HEK293 (cell line): ENCODE results near the gene ID1.

Experiments used
- CTCF ChIA-PET: fragments of 350-600 bp; formaldehyde crosslinking; extraction: SDS; loops from one replicate; lab custom pipeline; 2021; ENCODE audit warnings: antibody characterized with exemption; lab: Yijun Ruan, JAX
- POLR2A ChIA-PET: fragments of 300-600 bp; formaldehyde crosslinking; extraction: SDS; loops from one replicate; lab custom pipeline; 2020; ENCODE audit warnings: antibody characterized with exemption, inconsistent platforms; lab: Yijun Ruan, JAX
- H3K27ac ChIP-seq: fragments of 200-500 bp; sonication (Bioruptor generic); 2 replicates; pipeline ENCODE4 v1.5.1; 2014; ENCODE audit warnings: low read depth, low read length, control low read depth, inconsistent platforms; ENCODE audit errors: extremely low read depth
- H3K36me3 ChIP-seq, 2 experiments: fragments of 200-500 bp in 1 of 2; sonication (Bioruptor generic) in 1 of 2; 1 replicate in 1 of 2; 2 replicates in 1 of 2; pipeline ENCODE4 v1.5.1; 2014 to 2017; ENCODE audit warnings: inconsistent platforms in 2 of 2, low read length in 2 of 2; ENCODE audit not compliant: control insufficient read depth in 2 of 2, insufficient read depth in 1 of 2
- H3K4me1 ChIP-seq: fragments of 200-500 bp; sonication (Bioruptor generic); 2 replicates; pipeline ENCODE4 v1.5.1; 2014; ENCODE audit warnings: mild to moderate bottlenecking, low read length, inconsistent platforms; ENCODE audit not compliant: control insufficient read depth, insufficient read depth
- H3K4me3 ChIP-seq: 2 replicates; pipeline ENCODE4 v1.5.1; 2011; ENCODE audit warnings: low read depth, mild to moderate bottlenecking, control low read depth, low read length, moderate library complexity
- H3K9me3 ChIP-seq: fragments of 200-500 bp; sonication (Bioruptor generic); 2 replicates; pipeline ENCODE4 v1.5.1; 2014; ENCODE audit warnings: low read depth, low read length, inconsistent platforms; ENCODE audit not compliant: control insufficient read depth, insufficient read depth
- GFI1B ChIP-seq: fragments of 450-650 bp; formaldehyde crosslinking; IDR thresholded peaks from 2 replicates; pipeline ENCODE4 v1.5.1; 2016; ENCODE audit warnings: missing biosample characterization, missing genetic modification characterization
- KLF10 ChIP-seq: fragments of 450-650 bp; IDR thresholded peaks from 2 replicates; pipeline ENCODE4 v1.5.1; 2018; ENCODE audit warnings: missing biosample characterization, mild to moderate bottlenecking, missing genetic modification characterization
- KLF16 ChIP-seq: fragments of 450-650 bp; formaldehyde crosslinking; IDR thresholded peaks from 2 replicates; pipeline ENCODE4 v1.5.1; 2017; ENCODE audit warnings: missing biosample characterization, missing genetic modification characterization
- KLF17 ChIP-seq: fragments of 450-650 bp; formaldehyde crosslinking; IDR thresholded peaks from 2 replicates; pipeline ENCODE4 v1.5.1; 2016; ENCODE audit warnings: missing biosample characterization, missing genetic modification characterization
- KLF9 ChIP-seq: fragments of 450-650 bp; formaldehyde crosslinking; IDR thresholded peaks from 2 replicates; pipeline ENCODE4 v1.5.1; 2016; ENCODE audit warnings: missing biosample characterization, missing genetic modification characterization, low read depth
- SP3 ChIP-seq: fragments of 450-650 bp; formaldehyde crosslinking; IDR thresholded peaks from 2 replicates; pipeline ENCODE4 v1.5.1; 2016; ENCODE audit warnings: missing biosample characterization, missing genetic modification characterization
- YY2 ChIP-seq: fragments of 450-650 bp; formaldehyde crosslinking; IDR thresholded peaks from 2 replicates; pipeline ENCODE4 v1.5.1; 2016; ENCODE audit warnings: missing biosample characterization, missing genetic modification characterization
- ZBTB6 ChIP-seq: fragments of 450-650 bp; formaldehyde crosslinking; IDR thresholded peaks from 2 replicates; pipeline ENCODE4 v1.5.1; 2017; ENCODE audit warnings: missing biosample characterization, missing genetic modification characterization
- ZFP3 ChIP-seq: fragments of 450-650 bp; formaldehyde crosslinking; IDR thresholded peaks from 2 replicates; pipeline ENCODE4 v1.5.1; 2016; ENCODE audit warnings: low read depth, missing biosample characterization, missing genetic modification characterization
- ZNF239 ChIP-seq: fragments of 450-650 bp; formaldehyde crosslinking; IDR thresholded peaks from 2 replicates; pipeline ENCODE4 v1.5.1; 2016; ENCODE audit warnings: missing biosample characterization, missing genetic modification characterization
- ZNF362 ChIP-seq: fragments of 450-650 bp; formaldehyde crosslinking; IDR thresholded peaks from 2 replicates; pipeline ENCODE4 v1.5.1; 2016; ENCODE audit warnings: missing biosample characterization, missing genetic modification characterization
- ZNF488 ChIP-seq: fragments of 450-650 bp; formaldehyde crosslinking; IDR thresholded peaks from 2 replicates; pipeline ENCODE4 v1.5.1; 2016; ENCODE audit warnings: missing biosample characterization, missing genetic modification characterization
- ZNF510 ChIP-seq: fragments of 450-650 bp; formaldehyde crosslinking; IDR thresholded peaks from 2 replicates; pipeline ENCODE4 v1.5.1; 2018; ENCODE audit warnings: mild to moderate bottlenecking, missing genetic modification characterization, missing biosample characterization; ENCODE audit not compliant: insufficient replicate concordance
- ZNF514 ChIP-seq: fragments of 450-650 bp; formaldehyde crosslinking; IDR thresholded peaks from 2 replicates; pipeline ENCODE4 v1.5.1; 2016; ENCODE audit warnings: missing biosample characterization, missing genetic modification characterization
- ZNF548 ChIP-seq: fragments of 450-650 bp; formaldehyde crosslinking; IDR thresholded peaks from 2 replicates; pipeline ENCODE4 v1.5.1; 2016; ENCODE audit warnings: missing biosample characterization, missing genetic modification characterization
- ZNF585B ChIP-seq: fragments of 450-650 bp; formaldehyde crosslinking; IDR thresholded peaks from 2 replicates; pipeline ENCODE4 v1.5.1; 2016; ENCODE audit warnings: missing biosample characterization, missing genetic modification characterization
- ZNF670 ChIP-seq: fragments of 450-650 bp; formaldehyde crosslinking; IDR thresholded peaks from 2 replicates; pipeline ENCODE4 v1.5.1; 2016; ENCODE audit warnings: missing biosample characterization, missing genetic modification characterization, low read depth
- ZNF707 ChIP-seq: fragments of 450-650 bp; formaldehyde crosslinking; IDR thresholded peaks from 2 replicates; pipeline ENCODE4 v1.5.1; 2016; ENCODE audit warnings: missing biosample characterization, missing genetic modification characterization
- ZNF837 ChIP-seq: fragments of 450-650 bp; formaldehyde crosslinking; IDR thresholded peaks from 2 replicates; pipeline ENCODE4 v1.5.1; 2016; ENCODE audit warnings: missing biosample characterization, missing genetic modification characterization
- ZSCAN5A ChIP-seq: fragments of 450-650 bp; formaldehyde crosslinking; IDR thresholded peaks from 2 replicates; pipeline ENCODE4 v1.5.1; 2016; ENCODE audit warnings: missing biosample characterization, missing genetic modification characterization

The ID1 gene

GRCh38 chr20:31560094-31560745 is 44.9 kb upstream of the ID1 start (continued):
- no peak for TF ChIP-seq ZNF239 (tag by site-specific recombination)
- TF ChIP-seq ZBTB6 (tag by site-specific recombination): peak; percentile 44; the same call in 1 of the 2 replicates

- Histone ChIP-seq H3K4me3 (no peak overlapping the region), H3K36me3 (peaks cover 13 to 82% of the 10 kb centered on the region in 2 experiments; a peak in 2 of 3 replicates)
These were observed 44.1 kb upstream of the ID1 start for GRCh38 chr20:31560746-31561598.

More at GRCh38 chr20:31560746-31561598, 44.1 kb upstream of the ID1 start:
- POLR2A ChIA-PET: interaction anchor here (0.8 to 3.4 kb wide), 8 partner anchors 8 to 178 kb away, joined by 3 to 24 read pairs (median 4); partner anchors contain the start of genes HM13, ID1 and TPX2
- TF ChIP-seq KLF10 (tag by site-specific recombination) (no peak), ZFP3 (tag by site-specific recombination) (no peak), KLF17 (tag by site-specific recombination) (no peak), ZNF510 (tag by site-specific recombination) (no peak), ZNF488 (tag by site-specific recombination) (no peak), ZNF837 (tag by site-specific recombination) (no peak), ZNF548 (tag by site-specific recombination) (no peak), ZNF585B (no peak), ZNF514 (no peak), ZNF670 (tag by site-specific recombination) (no peak), KLF9 (tag by site-specific recombination) (no peak), GFI1B (tag by site-specific recombination) (no peak), ZNF707 (tag by site-specific recombination) (no peak), ZNF362 (tag by site-specific recombination) (no peak), ZSCAN5A (tag by site-specific recombination) (no peak), YY2 (no peak), SP3 (no peak), KLF16 (tag by site-specific recombination) (no peak)
- CTCF ChIA-PET: interaction anchor here (0.5 to 25.7 kb wide), 25 partner anchors 9 to 453 kb away, joined by 3 to 1204 read pairs (median 4); partner anchors contain the start of genes BCL2L1 and ID1
- Histone ChIP-seq H3K9me3 (no peaks in the 10 kb centered on the region), H3K27ac (no peak overlapping the region), H3K4me1 (no peaks in the 10 kb centered on the region)
